Mucosa of descending colon (tissue), 3 donors: Measurements from ENCODE around the gene ACP2. TPM values are rescaled to one million over a fixed set of nuclear protein-coding genes. Genes with fewer than 3 reads are reported as not detected.
A peak's percentile ranks its signal among the peaks of the same experiment; 100 is the strongest.

Experiments
- ATAC-seq: fragments of 200-7000 bp; cut with Tn5 transposase; one replicate; pipeline ENCODE4 v1.9.1; 2020; ENCODE audit warnings: mild to moderate bottlenecking, moderate library complexity
- DNase-seq, 3 donors: peaks; one replicate each; pipeline ENCODE4 v3.0.0-alpha.2; 2020
- H3K36me3 ChIP-seq: fragments of 200-600 bp; one replicate; pipeline ENCODE4 v1.8.0; 2021; ENCODE audit warnings: low read depth, mild to moderate bottlenecking
- H3K4me1 ChIP-seq: fragments of 200-600 bp; one replicate; pipeline ENCODE4 v1.8.0; 2021; ENCODE audit warnings: low read depth, mild to moderate bottlenecking
- H3K4me3 ChIP-seq: fragments of 200-600 bp; one replicate; pipeline ENCODE4 v1.8.0; 2021; ENCODE audit warnings: mild to moderate bottlenecking
- H3K9me3 ChIP-seq: fragments of 200-600 bp; one replicate; pipeline ENCODE4 v1.8.0; 2021; ENCODE audit warnings: mild to moderate bottlenecking
- CTCF ChIP-seq: fragments of 200-600 bp; IDR thresholded peaks from one replicate; pipeline ENCODE4 v1.8.0; 2022; ENCODE audit warnings: antibody characterized with exemption, mild to moderate bottlenecking
- intact Hi-C, 2 donors: fragments of 100-400 bp; cut with DNase I in 1 of 2; cut with micrococcal nuclease in 1 of 2; formaldehyde crosslinking; loops; one replicate each; pipeline versions ENCODE4 v1.11.0 to v1.11.1; 2022; cut with DNase I, micrococcal nuclease
- total RNA-seq, 3 donors: library from RNA; stranded (reverse); fragmentation: NEBNext Ultra II Directional in 2 of 3; extraction: Animal tissue kit (Norgen Biotek cat#: 25700) in 2 of 3; gene quantifications; one replicate each; pipeline versions ENCODE4 v1.2.1 to v1.2.4, GENCODE V29; 2021 to 2023
- donor health status: DM: no; HTN: no; CAD: no; lungs with moderate emphysema.
- donor health status: DM: no; HTN: no; CAD: no.
- donor health status: DM: no; HTN: yes; CAD: no.

Gene ACP2
- total RNA-seq, 3 donors from 2014 or later, result 42.6 to 53.8 (median 51.1) TPM

GRCh38 chr11:47256374-47256773 lies 7.8 kb upstream of the ACP2 start:
- H3K36me3 ChIP-seq, result no peaks in the 10 kb centered on the region
- H3K9me3 ChIP-seq, result no peaks in the 10 kb centered on the region
- no peak overlapping the region for H3K4me3 ChIP-seq
- DNase-seq, result no peak
- H3K4me1 ChIP-seq, result peaks cover 46% of the 10 kb centered on the region
- ATAC-seq, result no peak
- no peak for TF ChIP-seq CTCF
- intact Hi-C loops, result loop anchor here in 1 of 2 donors (5.0 kb wide), 1 partner anchor 39 kb away; no protein-coding TSS in a partner anchor

GRCh38 chr11:47254386-47254785 lies 5.8 kb upstream of the ACP2 start:
- Histone ChIP-seq H3K4me1 (peaks cover 46% of the 10 kb centered on the region), H3K4me3 (no peak overlapping the region), H3K36me3 (no peaks in the 10 kb centered on the region), H3K9me3 (no peaks in the 10 kb centered on the region)
- intact Hi-C loops, result no loop called here
- TF ChIP-seq CTCF, result no peak
- no peak for ATAC-seq
- DNase-seq, result no peak

GRCh38 chr11:47253660-47254059 lies 5.0 kb upstream of the ACP2 start:
- no peak for TF ChIP-seq CTCF
- no peaks in the 10 kb centered on the region for H3K9me3 ChIP-seq
- no peak for ATAC-seq
- no peaks in the 10 kb centered on the region for H3K36me3 ChIP-seq
- intact Hi-C loops, result no loop called here
- peaks cover 38% of the 10 kb centered on the region for H3K4me1 ChIP-seq
- no peak for DNase-seq
- H3K4me3 ChIP-seq, result no peak overlapping the region

- DNase-seq (no peak), ATAC-seq (no peak)
- intact Hi-C loops, result no loop called here
- Histone ChIP-seq H3K36me3 (no peaks in the 10 kb centered on the region), H3K4me3 (no peak overlapping the region), H3K4me1 (peaks cover 34% of the 10 kb centered on the region), H3K9me3 (no peaks in the 10 kb centered on the region)
- TF ChIP-seq CTCF, result no peak
These were observed 3.1 kb upstream of the ACP2 start for GRCh38 chr11:47251751-47252150.

- DNase-seq, result no peak
These were observed 733 bp upstream of the ACP2 start for GRCh38 chr11:47249378-47249715.

More at GRCh38 chr11:47249378-47249715, 733 bp upstream of the ACP2 start:
- no peak for ATAC-seq
- Histone ChIP-seq H3K9me3 (no peaks in the 10 kb centered on the region), H3K36me3 (no peaks in the 10 kb centered on the region), H3K4me1 (peaks cover 25% of the 10 kb centered on the region), H3K4me3 (peak overlapping the region; percentile 45)
- no peak for TF ChIP-seq CTCF
- intact Hi-C loops, result no loop called here
